Activated CD4-positive, CD25-positive, alpha-beta regulatory T cell treated with anti-CD3 and anti-CD28 coated beads, Interleukin-2, amount 50 U/mL, for 16 hours (primary cell): ENCODE measurements around the gene PSMB3.

Experiments
- DNase-seq: peaks from one replicate; pipeline ENCODE4 v3.0.0-alpha.2; 2020; ENCODE audit warnings: low read depth, low spot score

Gene PSMB3

DNA sequence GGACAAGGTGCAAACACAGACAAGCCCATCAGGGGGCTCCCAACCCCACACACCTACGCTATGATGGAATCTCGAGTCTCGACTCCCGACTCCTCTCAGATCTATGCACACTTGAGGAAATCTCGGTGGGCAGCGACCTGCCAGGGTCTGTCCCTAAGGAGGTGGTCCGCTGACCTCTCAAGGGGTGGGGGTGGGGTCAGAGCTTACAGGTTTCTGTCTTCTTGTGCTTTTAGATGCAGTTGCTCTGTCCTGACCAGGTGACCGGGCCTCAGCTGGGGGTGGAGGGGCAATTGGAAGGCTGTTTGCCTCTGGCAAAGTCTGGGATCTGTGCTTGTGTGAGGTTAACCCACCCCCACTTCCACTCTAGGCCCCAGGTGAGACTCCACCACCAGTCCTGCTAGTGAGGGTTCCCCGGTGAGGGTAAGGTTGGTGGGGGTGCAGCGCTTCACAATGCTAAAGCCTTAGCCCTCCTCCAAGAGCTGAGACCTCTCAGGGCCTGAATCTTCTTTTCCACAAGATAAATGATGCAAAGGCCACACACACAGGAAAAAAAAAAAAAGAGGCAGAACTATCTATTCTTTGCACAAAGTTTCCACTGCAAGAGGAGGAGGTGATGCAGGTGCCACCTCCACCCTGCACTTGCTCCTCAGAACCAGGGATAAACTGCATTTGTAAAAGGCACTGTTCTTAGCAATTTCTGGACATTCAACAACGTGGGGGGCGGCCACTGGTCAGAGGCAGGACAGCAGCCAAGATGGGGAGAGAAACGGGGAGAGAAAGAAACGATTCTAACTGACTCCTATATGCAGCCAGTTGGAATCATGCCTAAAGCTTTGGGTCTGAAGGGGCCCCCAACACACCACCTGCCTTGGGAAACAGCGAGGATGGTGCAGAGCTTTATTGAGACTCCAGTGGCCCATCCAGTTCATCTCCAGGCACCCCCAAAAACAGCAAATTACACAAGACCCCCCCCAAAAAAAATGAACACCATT lies 18.3 kb upstream of the PSMB3 start:
- no peak for DNase-seq

DNA sequence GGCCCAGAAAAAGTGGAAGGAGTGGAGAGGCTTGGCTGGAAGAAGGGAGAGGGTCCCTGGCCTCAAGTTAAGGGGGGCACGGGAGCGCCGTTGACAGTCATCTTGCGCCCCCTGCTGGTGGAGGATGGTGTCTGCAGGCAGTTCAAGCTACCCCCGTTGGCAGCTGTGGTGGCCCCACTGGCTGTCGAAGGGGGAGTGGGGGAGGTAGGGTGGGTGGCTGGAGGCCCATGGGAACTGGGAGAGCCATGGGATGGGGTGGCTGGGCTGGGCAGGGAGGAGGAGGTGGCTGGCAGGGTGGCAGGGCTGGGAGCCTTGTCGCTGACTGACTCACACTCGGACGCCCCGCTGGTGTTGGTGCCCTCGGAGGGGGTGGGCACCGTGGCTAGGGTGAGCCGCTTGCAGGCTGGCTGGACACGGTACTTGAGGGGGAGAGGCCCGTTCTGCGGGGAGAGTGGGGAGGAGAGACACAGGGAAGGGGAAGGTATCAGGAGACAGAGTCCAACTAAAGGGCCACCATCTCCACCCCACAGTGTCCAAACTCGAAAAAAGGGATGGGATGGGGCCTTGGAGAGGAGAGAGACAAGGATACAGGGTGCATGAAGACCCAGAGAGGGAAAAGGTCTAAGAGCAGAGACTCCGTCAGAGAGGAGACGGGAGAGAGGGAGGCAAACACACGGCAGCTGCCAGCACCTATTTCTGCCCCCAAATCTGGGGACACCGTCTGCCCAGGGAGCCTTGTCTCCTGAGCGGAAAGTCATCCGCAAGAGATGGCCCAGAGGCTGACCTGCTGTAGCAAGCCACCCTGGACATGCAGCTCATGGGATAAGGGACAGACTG lies 17.2 kb upstream of the PSMB3 start:
- DNase-seq: peak; percentile 65

DNA sequence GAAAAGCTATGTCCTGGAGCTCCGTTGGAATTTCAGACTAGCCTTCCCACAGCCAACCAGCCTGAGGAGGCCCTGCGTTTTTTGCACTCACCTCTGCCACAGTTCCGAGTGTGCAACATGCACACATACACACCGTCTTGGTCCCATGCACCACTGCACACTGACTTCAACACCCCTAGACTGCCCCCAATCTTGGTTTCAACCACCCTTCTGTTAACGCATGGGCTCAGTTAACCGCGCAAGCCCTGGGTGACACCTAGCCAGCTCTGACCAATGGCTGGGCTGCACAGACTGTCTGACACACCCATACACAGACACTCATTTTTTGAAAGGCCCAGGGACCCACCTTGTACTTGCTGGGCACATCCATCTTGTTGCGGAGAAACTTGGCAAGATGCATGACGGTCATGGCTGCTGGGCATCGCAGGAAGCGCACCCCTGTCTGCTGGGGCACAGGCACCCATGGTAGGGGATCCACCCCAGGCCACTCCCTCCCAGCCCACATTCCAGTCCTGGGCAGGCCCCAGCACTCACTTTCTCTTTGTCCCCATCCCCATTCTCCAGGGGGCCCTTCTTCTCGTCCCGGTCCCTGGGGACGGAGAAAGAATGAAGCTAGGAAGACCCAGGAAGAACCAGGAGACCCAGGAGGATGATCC lies 14.4 kb upstream of the PSMB3 start:
- no peak for DNase-seq

DNA sequence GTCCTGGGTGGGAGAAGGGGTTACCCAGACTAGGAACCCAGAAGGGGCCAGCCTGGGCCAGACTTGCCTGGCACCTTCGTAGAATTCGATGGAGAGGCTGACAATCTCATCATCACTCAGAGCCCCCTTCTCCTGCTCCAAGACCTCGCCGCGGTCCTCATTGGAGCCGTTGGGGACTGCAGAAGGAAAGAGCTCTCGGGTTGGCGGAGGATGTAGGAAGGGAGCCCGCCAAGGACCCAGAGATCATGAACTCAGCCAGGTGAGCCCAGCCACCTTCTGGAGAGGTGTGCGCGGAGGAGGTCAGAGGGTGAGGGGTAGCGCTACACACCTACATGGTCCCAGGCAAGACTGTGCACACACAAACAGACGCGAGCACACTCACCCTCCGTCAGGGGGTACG lies 13.9 kb upstream of the PSMB3 start:
- DNase-seq: no peak

DNA sequence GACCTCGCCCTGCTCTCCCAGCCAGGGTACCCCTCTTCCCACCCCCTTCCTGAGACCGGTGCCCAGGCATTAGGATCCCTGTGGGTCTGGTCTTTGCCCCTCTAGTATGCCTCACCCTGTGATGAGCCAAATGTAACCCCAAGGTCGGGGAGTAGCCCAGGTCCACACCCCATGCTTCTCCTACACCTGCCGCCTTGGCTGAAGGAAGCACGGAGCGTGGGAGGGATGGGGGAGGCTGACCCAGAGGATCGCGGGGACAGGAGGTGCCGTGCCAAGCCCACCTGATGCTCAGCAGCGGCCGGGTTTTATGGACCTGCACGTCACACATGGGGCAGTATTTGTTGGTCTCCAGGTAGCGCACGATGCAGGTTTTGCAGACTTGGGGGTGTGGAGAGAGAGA lies 13.2 kb upstream of the PSMB3 start:
- no peak for DNase-seq

DNA sequence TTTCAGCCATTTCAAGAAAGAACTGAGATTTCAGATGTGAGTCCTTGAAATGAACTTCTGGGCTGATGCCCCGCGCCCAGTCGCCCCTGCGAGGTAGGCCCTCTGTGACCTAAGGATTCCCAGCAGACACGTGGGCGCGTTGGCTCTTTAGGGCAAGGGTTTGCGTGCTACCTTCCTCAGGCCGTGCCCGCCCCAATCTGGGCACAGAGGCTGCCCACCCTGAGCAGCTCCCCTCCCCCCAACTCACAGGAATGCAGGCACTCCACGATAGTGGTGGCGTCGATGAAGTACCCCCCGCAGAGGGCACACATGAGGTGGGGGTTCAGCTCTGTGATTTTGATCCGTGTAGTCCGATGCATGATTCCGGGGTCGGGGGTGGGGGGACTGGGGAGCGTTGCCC lies 12.5 kb upstream of the PSMB3 start:
- DNase-seq: no peak

DNA sequence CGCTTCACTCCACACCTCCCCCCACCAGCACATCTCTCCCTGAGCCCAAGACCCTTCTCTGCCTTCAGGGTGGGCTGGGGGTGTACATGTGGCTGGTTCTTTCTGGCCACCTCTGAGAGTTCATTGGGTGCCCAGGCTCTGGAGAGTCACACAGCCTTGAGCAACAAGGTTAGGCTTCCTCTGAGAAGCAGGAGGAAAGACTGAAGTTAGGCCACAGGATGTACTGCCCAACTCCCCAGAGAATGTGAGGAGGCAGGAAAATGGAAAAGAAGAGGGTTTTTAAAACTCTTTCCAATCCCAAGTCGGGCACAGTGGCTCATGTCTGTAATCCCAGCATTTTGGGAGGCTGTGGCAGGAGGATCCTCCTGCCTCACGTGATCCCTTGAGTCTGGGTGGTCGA lies 11.7 kb upstream of the PSMB3 start:
- DNase-seq: no peak

DNA sequence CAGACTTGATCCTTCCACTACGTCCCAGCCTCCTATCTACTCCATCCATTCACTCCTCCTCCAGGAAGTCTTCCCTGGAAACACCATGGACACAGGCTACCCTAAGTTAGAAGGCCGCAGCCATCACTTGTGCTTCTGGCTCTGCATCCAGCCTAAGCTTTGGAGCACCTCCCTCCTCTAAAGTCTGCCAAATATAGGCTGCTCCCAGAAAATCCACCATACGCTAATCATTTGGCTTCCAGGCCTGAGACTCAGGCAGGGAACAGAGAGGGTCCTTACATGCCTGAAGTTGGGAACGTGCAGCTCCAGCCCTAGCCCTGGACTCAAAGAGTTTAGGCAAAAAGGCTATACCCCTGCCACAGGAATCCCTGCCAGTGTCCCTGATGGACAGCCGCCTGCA lies 11.1 kb upstream of the PSMB3 start:
- DNase-seq: no peak

DNA sequence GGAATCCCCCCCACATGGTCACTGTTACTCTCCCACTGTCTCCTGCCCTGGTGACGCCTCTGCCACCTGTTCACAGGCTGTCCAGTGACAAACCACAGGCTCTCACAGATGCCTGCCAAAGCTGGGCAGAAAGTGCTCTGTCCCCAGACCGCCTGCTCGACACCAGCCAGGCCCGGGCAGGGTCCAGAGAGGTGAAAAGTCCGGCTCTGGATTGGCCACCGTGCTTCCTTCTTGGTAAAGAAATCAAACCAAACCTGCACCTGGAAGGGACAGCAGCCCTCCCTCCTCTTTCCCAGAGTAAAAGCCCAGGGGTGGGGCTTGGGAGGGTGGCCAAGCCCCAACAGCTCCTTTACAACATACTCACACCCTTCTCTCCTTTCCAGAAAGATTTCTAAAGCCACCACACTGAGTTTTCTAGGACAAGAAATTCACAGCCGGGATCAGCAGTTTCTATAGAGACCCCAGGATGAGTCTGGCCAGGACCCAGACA lies 10.6 kb upstream of the PSMB3 start:
- DNase-seq: no peak

DNA sequence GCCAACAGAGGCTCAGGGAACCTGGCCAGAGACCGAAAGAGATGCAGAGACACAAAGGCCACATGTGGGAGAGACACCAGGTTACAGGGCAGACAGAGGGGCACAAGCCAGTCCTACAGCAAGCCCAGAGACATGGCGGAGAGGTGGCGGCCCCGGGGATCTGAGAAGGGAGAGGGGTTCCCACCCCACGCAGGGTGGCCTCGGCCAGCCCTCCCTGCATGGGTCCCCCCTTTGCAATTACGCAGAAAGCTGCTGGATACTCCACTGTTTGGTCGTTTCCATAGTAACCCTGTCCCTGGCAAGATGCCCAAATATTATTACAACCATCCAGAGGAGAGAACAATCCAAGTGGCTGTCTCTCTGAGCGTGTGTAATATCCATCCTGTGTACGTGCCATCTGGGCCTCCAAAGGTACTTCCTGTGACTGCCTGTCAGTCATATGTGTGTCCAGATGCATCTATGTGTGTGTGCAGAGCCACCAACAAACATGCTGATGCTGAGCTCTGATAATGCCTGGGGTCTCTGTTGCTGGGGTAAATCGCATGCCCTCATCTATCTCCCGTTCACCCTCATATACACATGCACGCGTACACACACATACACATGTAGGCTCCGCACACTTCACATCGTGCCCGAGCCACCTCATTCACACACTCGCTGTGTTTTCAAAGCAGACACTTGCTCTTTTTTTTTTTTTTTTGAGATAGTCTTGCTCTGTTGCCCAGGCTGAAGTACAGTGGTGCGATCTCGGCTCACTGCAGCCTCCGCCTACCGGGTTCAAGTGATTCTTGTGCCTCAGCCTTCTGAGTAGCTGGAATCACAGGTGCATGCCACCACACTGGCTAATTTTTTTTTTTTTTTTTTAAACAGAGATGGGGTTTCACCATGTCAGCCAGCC lies 9.9 kb upstream of the PSMB3 start:
- DNase-seq: no peak

DNA sequence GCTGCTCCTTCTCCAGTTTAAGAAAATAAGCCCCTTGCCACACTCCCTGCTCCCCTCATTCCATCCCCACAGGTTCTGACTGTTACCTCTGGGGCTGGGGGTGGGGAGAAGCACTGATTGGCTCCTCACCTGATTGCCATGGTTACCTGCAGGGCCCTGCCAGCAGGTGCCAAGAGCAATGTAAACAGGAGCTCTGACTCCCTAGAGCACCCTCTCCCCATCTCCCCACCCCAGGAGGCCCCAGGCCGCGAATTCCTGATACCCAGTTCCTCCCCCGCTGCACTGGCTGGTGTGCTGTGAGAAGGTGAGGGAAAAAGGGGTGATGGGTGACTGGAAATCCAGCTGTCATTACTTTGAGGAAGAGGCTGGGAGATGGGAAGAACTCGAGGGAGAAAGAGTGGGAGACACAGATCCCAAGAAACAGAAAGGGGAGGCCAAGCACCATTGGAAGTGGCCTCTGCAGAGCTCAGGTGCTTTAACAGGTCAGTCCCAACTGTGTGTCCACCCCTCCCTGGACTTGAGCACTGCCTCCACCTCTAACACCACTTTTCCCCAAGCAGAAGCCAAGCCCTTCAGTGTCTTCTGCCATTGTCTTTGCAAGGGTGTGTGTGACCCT lies 8.9 kb upstream of the PSMB3 start:
- no peak for DNase-seq

DNA sequence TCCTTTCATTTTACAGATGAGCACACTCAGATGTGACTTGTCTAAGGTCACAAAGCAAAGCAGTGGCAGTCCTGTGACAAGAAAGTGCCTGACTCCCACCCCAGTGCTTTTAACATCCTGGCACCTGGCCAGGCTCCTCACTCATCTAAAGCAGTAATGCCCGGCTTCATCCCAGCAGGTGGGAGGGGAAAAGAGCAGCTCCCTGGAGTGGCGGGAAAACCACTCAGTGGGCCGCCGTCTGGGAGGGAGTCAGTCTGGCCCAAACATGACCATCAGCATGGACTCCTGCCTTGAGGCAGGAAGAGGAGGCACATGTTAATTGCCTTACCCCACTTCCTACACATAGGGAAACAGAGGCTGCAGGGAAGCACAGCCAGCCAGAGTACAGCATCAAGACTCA lies 7.0 kb upstream of the PSMB3 start:
- DNase-seq: no peak

DNA sequence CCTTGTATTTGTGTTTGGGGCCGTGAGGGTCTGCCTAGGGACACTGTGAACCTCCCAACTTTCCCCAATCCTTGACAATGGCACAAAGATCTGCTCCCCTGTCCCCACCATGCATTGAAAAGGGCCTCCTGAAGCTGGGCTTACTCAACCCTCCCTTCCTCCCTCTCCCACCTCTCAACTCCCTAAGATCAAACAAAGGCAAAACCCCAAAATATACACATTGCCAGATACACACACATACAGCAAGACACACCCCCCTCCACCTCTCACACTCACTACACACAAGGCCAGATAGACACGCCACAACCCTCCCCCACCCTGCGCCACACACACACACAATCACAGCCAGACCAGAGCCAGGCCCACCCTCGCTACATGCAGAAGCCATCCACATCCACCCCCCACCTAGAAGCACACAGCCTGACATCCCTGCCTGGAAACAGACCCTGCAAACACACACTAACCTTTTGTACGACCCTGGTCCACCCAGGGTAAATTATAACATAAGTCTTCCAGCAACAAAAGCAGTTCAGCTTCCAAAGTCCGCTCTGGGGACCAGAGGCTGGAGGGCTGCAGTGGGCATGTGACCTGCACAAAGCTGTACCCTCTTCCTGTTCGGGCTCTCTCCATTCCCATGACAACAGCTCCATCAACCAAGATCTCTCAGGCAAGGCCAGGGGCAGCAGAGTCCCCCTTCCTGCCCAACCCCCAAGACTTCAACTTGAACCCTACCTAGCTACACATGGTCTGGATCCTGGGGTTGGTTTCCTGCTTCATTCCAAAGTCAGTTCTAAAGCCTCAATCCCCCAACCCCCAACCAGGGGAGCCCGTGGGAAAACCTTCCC lies 6.3 kb upstream of the PSMB3 start:
- no peak for DNase-seq

DNA sequence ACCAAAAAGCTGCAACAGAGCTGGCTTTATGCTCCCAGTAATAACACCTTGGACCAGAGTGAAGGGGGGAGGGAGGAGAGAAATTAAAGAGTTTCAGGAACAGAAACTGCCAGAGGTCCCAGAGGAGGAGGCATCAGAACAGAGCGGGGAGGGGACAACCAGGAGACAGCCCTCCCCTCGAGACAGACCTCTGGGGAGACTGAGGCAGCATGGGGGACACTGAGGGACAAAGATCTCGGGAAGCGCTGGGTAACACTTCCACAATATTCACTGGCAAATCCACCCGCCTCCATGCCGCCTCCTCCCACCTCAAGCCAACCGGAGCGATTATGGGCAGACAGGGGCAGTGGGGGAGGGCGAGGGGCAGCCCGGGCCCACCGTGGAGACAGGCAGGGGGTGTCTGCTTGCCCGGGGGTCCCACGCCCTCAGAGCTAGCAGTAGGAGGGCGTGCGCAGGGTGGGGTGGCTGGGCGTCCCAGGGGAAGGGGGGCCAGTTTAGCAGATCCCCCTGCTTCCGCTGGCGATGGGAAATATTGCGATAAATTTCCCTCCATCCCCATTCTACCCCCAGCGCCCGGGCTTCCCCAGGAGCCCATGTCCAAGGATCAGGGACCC lies 5.6 kb upstream of the PSMB3 start:
- DNase-seq: no peak

DNA sequence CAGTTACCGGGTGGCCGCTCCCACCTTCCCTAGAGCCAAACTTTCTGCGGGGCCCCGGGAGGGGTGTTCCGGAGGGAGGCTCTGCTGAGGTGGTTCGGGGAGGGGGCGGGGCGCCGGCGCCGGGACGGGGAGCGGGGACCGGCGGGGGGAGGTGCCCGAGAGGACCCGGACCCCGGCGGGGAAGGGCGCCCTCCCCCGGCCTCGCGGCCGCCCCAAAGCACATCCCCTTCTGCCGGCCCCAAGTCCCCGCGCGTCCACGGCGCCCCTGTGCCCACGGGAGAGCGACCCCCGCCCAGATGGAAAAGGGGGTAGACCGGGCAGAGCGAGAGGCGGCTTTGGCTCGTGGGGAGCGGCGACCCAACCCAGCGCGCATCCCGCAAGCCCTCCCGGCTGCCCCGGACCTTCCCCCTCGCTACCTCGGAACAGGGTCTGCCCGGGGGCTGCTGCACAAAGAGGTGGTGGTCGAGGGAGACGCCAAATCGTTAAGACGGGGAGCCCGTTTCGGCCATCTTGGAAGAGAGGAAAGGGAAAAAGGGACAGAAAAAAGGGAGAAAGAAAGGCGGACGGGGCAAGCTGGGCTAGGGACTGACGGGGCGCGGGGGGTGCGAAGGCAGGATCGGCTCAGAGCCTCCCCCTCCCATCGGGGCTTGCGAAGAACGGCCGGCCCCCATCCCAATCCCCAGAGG lies 4.9 kb upstream of the PSMB3 start:
- DNase-seq: no peak

DNA sequence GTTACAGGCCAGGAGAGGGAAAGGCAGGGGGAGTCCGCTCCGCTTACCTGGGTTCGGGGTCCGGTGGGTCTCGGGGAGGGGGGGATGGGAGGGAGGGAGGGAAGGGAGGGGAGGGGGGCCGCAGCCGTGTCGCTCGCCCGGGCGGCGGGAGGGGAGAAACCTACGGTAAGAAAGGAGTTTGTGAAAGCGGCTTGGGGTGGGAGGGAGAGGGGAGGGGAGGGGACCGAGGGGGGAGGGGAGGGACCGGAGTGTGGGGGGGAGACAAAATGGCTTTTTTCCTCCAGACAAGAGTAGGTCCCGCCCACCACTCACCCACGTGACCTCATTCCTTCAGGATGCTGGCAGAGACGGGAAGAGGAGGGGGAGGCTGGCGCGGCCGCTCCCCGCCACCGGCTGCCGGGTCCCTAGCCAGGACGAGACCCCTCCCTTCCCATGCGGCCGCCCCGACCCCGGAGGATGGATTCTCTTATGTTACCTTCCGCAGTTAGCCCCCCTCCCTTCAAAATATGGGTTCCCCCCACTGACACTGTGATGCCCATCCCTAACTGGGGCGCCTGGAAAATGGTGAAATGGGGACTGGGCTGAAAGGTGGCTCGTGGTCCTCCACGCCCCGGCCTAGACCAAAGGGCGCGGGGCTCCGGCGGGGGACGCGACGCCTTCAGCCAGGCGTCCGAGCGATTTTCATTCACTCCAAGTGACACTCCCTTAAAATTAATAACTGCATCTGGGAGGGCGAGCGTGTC lies 4.2 kb upstream of the PSMB3 start, which contains the start of gene PCGF2:
Gene PCGF2, minus strand, starts transcription at position 188 of the 743 bp plus-strand sequence. CDS start 7,934 bp downstream, outside the sequence.
- DNase-seq: no peak

DNA sequence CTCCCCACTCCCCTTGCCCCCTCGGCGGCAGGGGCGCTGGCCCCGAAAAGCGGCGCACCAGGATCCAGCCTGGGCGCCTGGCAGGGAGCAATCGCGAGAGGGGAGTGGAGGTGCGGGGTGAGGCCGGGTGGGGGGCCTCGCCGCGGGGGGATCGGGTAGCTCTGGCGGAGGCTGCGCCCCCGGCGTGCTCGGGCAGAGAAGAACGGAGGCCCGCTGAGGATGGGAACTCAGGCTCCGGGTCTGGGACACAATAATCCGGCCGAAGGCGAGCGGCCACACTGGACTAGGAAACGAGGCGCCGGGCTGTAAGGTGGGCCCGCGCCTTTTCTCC lies 3.7 kb upstream of the PSMB3 start:
- DNase-seq: no peak
